HG03064 (cell line): ENCODE results near the gene FAM204A.

ENCODE experiments used
- ATAC-seq: cut with Tn5 transposase; IDR thresholded peaks from one replicate; pipeline ENCODE4 v1.9.1; 2021; ENCODE audit warnings: low read depth; ENCODE audit not compliant: unreplicated experiment

The FAM204A gene

GRCh38 chr10:118341791-118342637 is at the start of gene FAM204A:
FAM204A (minus strand) TSS chr10:118342324; CDS start chr10:118336415, 5,909 bp downstream.
- peak; percentile 100 for ATAC-seq

GRCh38 chr10:118383699-118384098 is 41.6 kb upstream of the FAM204A start:
- no peak for ATAC-seq

GRCh38 chr10:118383063-118383689 is 41.1 kb upstream of the FAM204A start:
- no peak for ATAC-seq

GRCh38 chr10:118374404-118374803 is 32.3 kb upstream of the FAM204A start:
- ATAC-seq = no peak

GRCh38 chr10:118373786-118374185 is 31.7 kb upstream of the FAM204A start:
- ATAC-seq = no peak

DNA sequence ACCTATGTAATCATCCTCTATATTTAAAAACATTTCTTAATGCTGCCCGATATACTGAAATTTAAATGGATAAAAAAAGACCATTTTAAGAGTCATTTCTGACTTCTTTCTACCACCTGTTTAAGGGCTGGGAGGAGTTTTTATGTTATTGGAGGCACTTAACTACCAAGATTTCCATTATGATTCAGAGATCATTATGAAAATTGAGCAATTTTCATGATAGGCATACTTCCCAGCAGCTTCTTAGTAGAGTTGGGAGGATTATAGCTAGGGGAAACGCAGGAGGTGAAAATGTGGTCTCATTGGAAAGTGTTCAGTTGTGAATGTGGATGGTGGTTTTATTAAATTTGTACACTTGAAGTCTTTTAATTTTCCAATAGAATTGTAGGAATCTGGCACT is 28.4 kb upstream of the FAM204A start:
- no peak for ATAC-seq

GRCh38 chr10:118369641-118370205 is 27.6 kb upstream of the FAM204A start:
- ATAC-seq = no peak

DNA sequence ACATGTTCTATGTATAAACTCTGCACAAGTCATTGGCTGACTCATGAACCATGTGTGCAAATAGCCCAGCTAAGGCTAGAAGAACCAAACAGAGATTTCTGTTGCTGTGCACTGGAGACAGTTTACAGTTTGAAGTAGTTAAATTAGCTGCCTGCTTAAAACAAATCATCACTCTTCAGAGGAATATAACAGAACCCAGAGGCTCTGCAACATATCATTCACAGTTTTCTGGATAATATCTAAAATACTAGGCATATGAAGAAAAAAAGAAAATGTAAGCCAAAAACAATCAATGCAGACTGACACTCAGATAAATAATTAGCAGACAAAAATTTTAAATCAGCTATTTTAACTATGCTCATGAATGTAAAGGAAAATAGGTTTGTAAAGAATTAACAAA is 23.6 kb upstream of the FAM204A start:
- ATAC-seq = no peak

DNA sequence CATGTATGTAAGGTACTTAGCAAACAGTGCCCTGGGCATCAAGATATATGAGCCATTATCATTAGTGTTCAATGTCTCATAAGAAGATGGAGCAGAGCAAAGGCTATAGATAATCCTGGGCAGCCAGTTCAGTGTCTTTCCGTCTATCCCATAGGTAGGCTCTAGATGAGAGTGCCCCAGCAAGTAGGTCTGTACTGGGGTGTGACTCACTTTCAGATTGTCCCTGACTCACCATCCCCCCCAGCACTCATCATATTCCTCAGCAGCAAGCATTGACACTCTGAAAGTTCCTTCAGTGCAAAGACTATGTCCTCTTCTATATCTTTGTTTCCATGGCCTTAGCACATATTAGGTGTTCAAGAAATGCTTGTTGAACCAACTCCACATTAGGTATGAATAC is 20.0 kb upstream of the FAM204A start:
- no peak for ATAC-seq

DNA sequence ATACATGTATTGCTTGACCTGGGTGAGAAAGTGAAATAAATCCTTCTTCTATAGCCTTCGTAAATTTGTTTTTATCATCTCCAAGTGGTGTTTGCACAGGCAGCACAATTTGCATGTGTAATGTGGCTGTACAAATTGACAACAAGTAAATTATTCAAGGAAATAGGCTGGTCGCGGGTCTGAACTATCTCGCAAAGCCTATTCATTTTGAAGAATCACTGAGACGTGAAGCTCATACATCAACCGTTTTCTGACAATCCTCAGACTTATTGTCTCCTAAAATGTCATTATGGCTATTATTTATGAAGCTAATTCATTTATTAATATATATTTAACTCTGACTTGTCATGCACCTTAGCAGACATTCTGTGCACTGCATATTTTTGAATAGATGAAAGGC is 16.2 kb upstream of the FAM204A start:
- ATAC-seq = no peak

DNA sequence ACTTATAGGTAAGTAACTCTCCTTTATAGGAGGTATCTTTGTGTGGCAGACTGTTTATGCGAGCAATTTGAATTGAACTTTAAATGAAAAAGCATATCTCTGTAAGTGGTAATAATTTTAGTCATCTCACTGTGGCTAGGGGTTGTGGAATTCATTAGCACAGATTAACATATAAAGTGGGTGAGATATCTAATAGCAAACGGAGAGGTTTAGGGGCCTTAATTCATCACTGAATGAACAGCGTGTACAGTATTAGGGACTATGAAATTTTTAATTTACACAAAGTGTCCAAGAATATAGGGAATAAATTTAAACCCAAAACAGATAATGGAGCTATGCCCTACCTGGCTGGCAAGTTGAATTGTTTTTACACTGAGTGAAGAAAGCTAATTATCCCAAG is 15.7 kb upstream of the FAM204A start:
- no peak for ATAC-seq

DNA sequence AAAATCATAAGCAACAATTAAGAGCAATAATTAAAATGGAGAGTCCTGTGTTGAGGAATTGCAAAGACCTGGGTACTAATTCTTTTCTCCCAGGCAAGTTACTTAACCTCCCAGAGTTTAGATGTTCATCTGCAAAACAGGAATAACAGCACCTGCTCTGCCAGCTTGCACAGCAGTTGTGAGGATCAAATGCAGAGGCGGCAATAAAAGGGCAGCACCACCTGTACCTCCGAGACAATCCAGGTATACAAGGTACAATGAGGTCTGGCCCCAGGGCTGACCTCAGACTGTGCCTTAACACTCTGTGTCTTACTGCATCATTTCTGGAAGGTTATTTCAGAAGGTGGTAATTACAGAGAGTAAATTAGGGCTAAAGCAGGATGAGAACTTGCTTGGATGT is 14.5 kb upstream of the FAM204A start:
- no peak for ATAC-seq

GRCh38 chr10:118355234-118355633 is 13.1 kb upstream of the FAM204A start:
- no peak for ATAC-seq

DNA sequence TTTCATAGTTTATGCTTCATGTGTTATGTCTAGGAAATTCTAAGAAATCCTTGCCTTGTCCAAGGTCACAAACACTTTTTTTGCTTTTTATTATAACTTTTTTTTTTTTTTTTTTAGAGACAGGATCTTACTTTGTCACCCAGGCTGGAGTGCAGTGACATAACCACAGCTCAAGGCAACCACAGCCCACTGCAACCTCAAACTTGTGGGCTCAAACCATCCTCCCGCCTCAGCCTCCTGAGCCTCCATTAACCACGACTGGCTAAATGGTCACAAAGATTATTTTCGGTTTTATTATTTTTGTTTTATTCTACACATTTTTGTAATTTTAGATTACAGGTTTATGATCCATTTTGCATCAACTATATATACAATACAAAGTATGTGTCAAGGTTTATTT is 7.1 kb upstream of the FAM204A start:
- ATAC-seq = no peak

DNA sequence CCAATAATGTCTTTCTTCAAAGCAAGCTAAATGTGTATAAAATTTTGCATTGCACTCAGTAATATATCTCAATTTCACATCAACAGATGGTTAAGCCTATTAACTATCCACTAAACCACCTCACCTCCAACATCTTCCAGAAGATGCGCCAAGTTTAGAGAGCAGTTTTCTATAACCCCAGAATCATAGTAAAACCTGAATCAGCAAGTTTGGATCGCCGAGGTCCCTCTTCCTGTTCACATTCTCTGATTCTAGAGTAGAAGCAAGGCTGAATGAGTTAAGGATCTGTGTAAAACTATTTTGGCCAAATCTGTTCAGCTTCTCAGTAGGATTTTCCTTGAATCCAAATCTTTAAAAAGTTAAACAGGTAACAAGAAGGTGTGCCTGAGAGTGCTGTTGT is 1.4 kb upstream of the FAM204A start:
- ATAC-seq = no peak

DNA sequence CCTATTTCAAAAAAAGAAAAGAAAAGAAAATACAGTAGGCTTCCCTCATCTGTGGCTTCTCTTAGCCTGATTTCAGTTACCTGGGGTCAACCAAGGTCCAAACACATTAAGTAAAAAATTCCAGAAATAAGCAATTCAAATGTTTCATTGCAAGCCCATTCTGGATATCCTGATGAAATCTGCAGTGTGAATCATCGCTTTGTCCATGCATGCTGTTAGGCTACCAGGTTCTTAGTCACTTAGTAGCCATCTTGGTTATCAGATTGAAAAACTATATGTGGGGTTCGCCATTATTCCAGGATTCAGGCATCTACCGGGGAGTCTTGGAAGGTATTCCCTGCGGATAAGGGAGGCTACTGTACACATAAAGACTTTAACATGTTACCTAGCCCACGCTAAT is 991 bp upstream of the FAM204A start:
- ATAC-seq = no peak

DNA sequence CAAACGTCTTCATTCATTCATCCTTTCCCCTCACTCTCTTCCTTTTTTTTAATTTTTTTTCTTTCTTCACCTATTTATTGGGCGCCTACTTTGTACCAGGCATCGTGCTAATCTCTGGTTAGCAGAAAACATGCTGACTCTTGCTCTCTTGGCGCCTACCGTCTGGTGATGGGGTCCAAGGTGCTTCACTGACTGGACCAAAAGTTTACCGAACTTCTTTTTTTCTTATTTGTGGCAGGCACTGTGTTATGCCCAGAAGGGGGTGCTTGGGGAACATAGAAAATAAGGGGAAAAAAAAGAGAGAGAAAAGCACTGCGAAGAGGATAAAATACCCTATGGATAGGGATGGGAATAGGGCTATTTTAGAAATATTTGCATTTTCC is 505 bp upstream of the FAM204A start:
- ATAC-seq = no peak

DNA sequence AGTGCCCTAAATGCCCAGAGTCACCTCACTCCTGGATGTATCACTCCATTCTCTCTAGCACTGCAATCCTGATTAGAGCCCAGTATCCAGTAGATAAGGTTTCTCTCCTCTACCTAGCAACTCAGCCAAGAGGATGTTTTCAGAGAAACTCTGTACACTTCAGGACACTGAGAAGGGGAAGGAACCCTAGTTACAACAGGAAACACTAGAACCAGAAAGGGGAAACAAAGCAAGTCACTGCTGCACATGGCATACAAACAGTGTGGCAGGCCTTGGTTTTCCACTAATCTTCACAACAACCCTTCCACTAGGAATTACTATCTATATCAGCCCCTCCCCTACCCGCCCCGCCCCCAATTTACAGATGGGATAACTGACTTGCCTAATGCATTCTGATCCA is 1.6 kb downstream of the FAM204A start:
- no peak for ATAC-seq

GRCh38 chr10:118339111-118339510 is 3.0 kb downstream of the FAM204A start:
- no peak for ATAC-seq

DNA sequence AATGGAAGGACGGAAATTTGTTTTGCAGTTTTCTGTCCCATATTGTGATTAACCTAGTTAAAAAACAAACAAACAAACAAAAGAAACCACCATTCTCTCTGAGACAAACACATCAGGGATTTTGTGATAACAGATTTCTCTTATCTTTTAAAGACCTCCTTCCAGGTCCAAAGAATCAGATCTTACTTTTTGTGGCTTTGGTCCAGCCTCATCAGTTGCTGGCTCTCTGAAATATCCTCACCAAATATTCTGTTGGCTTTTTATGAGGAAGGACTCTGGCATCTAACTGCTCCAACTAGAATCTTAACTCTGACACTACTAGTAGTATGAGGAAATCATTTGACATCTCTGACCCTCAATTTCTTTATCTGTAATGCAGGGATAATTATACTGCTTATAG is 4.8 kb downstream of the FAM204A start:
- ATAC-seq = no peak

- no peak for ATAC-seq
Observed at GRCh38 chr10:118333871-118334270, 8.3 kb downstream of the FAM204A start.
